ENCODE results near the gene L3MBTL4. TPM values are rescaled to one million over a fixed set of nuclear protein-coding genes. Genes with fewer than 3 reads are reported as not detected.

The L3MBTL4 gene
- total and polyA plus RNA-seq, 12 donors = 3.9 to 22.6 (median 8.7) TPM

- 25 to 45% (median 30%) methylated on average over 2 of the region's 2 CpGs for WGBS, 4 donors
- H3K4me1 ChIP-seq (replicated peaks in 1 of 2) = no peaks in the 10 kb centered on the region
- intact Hi-C loops (cut with DNase I) = no loop called here
- no peaks in the 10 kb centered on the region for H3K27me3 ChIP-seq
- TF ChIP-seq POLR2A (IDR thresholded peaks at IDR 0.05) = no peak
- no peak for TF ChIP-seq CTCF (IDR thresholded peaks at IDR 0.05)
- DNase-seq = peak in 5 of 7 donors; percentile 32 to 67 (median 50)
- no peak overlapping the region for H3K27ac ChIP-seq
- H3K9me3 ChIP-seq (replicated peaks in 1 of 3) = peaks cover 0 to 7% (median 0%) of the 10 kb centered on the region in 3 donors
- no peaks in the 10 kb centered on the region for H3K36me3 ChIP-seq (replicated peaks in 1 of 2)
- H3K4me3 ChIP-seq = no peak overlapping the region
Observed at GRCh38 chr18:6313415-6313814, 101.3 kb downstream of the L3MBTL4 start.

DNA sequence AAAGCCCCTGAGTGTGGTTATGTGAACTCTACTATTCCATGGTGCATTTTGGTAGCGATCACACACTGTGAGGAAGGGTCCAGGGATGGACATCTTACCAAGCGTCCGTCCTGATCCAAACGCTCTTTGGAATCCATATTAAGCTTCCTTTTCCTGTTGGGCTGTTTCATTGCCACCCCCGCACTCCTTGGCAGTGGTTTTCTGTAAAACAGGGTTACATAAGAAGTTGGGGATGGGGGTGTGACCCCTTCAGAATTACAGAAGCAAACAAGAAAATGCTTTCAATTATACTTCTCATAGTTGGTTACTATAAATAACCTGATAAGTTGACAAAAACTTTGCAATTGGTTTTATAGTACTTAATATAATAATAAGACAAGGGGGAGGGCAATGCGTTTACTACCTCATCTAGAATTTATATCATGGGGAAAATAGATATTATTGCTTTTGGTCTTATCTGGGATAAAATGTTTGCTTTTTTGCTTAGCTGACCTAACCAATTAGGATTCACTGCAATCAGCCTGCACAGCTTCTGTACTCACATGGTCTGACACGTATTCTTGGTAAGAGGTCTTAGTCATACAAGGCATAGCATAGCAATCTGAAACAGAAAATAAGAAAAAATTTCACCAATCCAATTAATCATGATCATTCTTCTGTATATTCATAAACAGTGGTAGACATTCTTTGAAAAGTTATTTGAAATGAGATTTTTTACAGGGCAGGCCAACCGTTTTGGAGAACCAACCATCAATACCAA is 103.1 kb downstream of the L3MBTL4 start:
- WGBS, 4 donors = 91 to 95% (median 91%) methylated on average over 8 of the region's 8 CpGs
- intact Hi-C loops (cut with DNase I) = no loop called here
- TF ChIP-seq POLR2A (IDR thresholded peaks at IDR 0.05) (no peak), CTCF (IDR thresholded peaks at IDR 0.05) (no peak)
- no peaks in the 10 kb centered on the region for H3K36me3 ChIP-seq (replicated peaks in 1 of 2)
- no peak for DNase-seq
- H3K9me3 ChIP-seq (replicated peaks in 1 of 3) = peaks cover 0 to 7% (median 0%) of the 10 kb centered on the region in 3 donors
- no peak overlapping the region for H3K4me3 ChIP-seq
- H3K4me1 ChIP-seq (replicated peaks in 1 of 2) = no peaks in the 10 kb centered on the region
- H3K27ac ChIP-seq = no peak overlapping the region
- H3K27me3 ChIP-seq = no peaks in the 10 kb centered on the region

- Histone ChIP-seq H3K27me3 (no peaks in the 10 kb centered on the region), H3K4me1 (replicated peaks in 1 of 2) (no peaks in the 10 kb centered on the region), H3K4me3 (no peak overlapping the region), H3K36me3 (replicated peaks in 1 of 2) (no peaks in the 10 kb centered on the region), H3K27ac (no peak overlapping the region), H3K9me3 (replicated peaks in 1 of 3) (peaks cover 0 to 7% (median 0%) of the 10 kb centered on the region in 3 donors)
- DNase-seq = no peak
- intact Hi-C loops (cut with DNase I) = no loop called here
- 84 to 95% (median 91%) methylated on average over 2 of the region's 2 CpGs for WGBS, 4 donors
- TF ChIP-seq POLR2A (IDR thresholded peaks at IDR 0.05) (no peak), CTCF (IDR thresholded peaks at IDR 0.05) (no peak)
Observed at GRCh38 chr18:6310714-6311113, 104.0 kb downstream of the L3MBTL4 start.

DNA sequence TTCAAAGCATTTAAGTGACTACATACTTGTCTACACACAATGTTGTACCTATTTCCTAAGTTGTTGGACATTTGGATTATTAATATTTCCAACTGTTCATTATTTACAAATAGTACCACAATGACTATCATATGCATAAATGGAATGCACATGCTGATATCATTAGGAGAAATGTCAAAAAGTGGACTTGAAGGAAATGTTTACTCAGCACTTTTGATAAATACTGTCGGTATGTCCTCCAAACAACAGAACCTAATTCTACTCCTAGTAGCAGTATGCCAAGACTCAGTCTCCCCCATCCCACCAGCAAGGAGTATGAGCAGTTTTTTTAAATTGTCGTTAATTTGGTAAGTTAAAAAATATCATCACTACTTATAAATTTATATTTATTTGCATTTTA is 116.8 kb downstream of the L3MBTL4 start:
- Histone ChIP-seq H3K27me3 (no peaks in the 10 kb centered on the region), H3K36me3 (replicated peaks in 1 of 2) (no peaks in the 10 kb centered on the region), H3K4me3 (no peak overlapping the region), H3K27ac (no peak overlapping the region), H3K4me1 (replicated peaks in 1 of 2) (no peaks in the 10 kb centered on the region), H3K9me3 (replicated peaks in 1 of 3) (peaks cover 0 to 2% (median 0%) of the 10 kb centered on the region in 3 donors)
- TF ChIP-seq CTCF (IDR thresholded peaks at IDR 0.05) = no peak
- TF ChIP-seq POLR2A (IDR thresholded peaks at IDR 0.05) = no peak
- intact Hi-C loops (cut with DNase I) = no loop called here
- WGBS, 4 donors = 88 to 91% (median 90%) methylated on average over 2 of the region's 2 CpGs
- DNase-seq = no peak

Data from adrenal gland (tissue), 12 donors.